IMR-90 (cell line): ENCODE data around the gene NAA60.
"Not testable (repeated sequence)": the region's sequence is repeated elsewhere in the genome, so short reads cannot be mapped to it uniquely, and the experiment has no call there.

Experiments used
- CEBPB ChIP-seq: IDR thresholded peaks from 2 replicates; pipeline ENCODE4 v1.6.1; 2012; ENCODE audit warnings: low read depth, low read length, improper control_type of control experiment
- FOS ChIP-seq: fragments of 150-350 bp; IDR thresholded peaks from 2 replicates; pipeline ENCODE4 v1.6.1; 2016; ENCODE audit warnings: low read depth, low read length
- MAFK ChIP-seq: IDR thresholded peaks from 2 replicates; pipeline ENCODE4 v1.6.1; 2012; ENCODE audit warnings: low read depth, low read length, improper control_type of control experiment
- MAZ ChIP-seq: IDR thresholded peaks from 2 replicates; pipeline ENCODE4 v1.6.1; 2012; ENCODE audit warnings: low read depth, mild to moderate bottlenecking, low read length, improper control_type of control experiment, moderate library complexity, borderline replicate concordance
- MXI1 ChIP-seq: IDR thresholded peaks from 2 replicates; pipeline ENCODE4 v1.6.1; 2012; ENCODE audit warnings: low read depth, mild to moderate bottlenecking, low read length, moderate library complexity, borderline replicate concordance
- NFE2L2 ChIP-seq: fragments of 150-350 bp; IDR thresholded peaks from 2 replicates; pipeline ENCODE4 v1.6.1; 2016; ENCODE audit warnings: low read depth, mild to moderate bottlenecking, low read length
- POLR2A ChIP-seq: IDR thresholded peaks from 2 replicates; pipeline ENCODE4 v1.6.1; 2012; ENCODE audit warnings: mild to moderate bottlenecking, low read depth, low read length
- RAD21 ChIP-seq: IDR thresholded peaks from 2 replicates; pipeline ENCODE4 v1.6.1; 2012; ENCODE audit warnings: low read length, improper control_type of control experiment
- RFX5 ChIP-seq: IDR thresholded peaks from 2 replicates; pipeline ENCODE4 v1.8.0; 2012; ENCODE audit warnings: low read depth, mild to moderate bottlenecking, low read length, moderate library complexity
- TF ChIP-seq, protein P1 (sequence below): conservative IDR thresholded peaks from 2 replicates; pipeline ENCODE4 v1.5.1; 2012; ENCODE audit warnings: mild to moderate bottlenecking, low read depth, low read length, improper control_type of control experiment
- TF ChIP-seq, protein P2 (sequence below): fragments of 150-350 bp; IDR thresholded peaks from 2 replicates; pipeline ENCODE4 v1.6.1; 2017; ENCODE audit warnings: mild to moderate bottlenecking, antibody characterized with exemption, low read length, low read depth

DNA sequence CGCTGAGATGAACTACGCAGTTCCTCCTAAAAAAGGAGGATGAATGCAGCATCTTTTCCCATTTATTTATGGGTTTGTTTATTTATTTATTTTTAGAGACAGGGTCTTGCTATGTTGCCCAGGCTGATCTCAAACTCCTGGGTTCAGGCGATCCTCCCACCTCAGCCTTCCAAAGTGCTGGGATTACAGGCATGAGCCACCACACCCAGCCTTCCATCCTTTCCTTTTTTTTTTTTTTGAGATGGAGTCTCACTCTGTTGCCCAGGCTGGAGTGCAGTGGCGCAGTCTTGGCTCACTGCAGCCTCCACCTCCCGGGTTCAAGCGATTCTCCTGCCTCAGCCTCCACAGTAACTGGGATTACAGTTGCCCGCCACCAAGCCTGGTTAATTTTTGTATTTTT, 31.4 kb downstream of the NAA60 start:
- TF ChIP-seq, protein P1, sequence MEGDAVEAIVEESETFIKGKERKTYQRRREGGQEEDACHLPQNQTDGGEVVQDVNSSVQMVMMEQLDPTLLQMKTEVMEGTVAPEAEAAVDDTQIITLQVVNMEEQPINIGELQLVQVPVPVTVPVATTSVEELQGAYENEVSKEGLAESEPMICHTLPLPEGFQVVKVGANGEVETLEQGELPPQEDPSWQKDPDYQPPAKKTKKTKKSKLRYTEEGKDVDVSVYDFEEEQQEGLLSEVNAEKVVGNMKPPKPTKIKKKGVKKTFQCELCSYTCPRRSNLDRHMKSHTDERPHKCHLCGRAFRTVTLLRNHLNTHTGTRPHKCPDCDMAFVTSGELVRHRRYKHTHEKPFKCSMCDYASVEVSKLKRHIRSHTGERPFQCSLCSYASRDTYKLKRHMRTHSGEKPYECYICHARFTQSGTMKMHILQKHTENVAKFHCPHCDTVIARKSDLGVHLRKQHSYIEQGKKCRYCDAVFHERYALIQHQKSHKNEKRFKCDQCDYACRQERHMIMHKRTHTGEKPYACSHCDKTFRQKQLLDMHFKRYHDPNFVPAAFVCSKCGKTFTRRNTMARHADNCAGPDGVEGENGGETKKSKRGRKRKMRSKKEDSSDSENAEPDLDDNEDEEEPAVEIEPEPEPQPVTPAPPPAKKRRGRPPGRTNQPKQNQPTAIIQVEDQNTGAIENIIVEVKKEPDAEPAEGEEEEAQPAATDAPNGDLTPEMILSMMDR, result not testable (repeated sequence)
- not testable (repeated sequence) for TF ChIP-seq CEBPB, POLR2A, MAZ, FOS, RFX5, NFE2L2, MXI1, RAD21, MAFK
- TF ChIP-seq, protein P2, sequence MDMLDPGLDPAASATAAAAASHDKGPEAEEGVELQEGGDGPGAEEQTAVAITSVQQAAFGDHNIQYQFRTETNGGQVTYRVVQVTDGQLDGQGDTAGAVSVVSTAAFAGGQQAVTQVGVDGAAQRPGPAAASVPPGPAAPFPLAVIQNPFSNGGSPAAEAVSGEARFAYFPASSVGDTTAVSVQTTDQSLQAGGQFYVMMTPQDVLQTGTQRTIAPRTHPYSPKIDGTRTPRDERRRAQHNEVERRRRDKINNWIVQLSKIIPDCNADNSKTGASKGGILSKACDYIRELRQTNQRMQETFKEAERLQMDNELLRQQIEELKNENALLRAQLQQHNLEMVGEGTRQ, result not testable (repeated sequence)
